HG02870 (cell line): Measurements from ENCODE around the gene IL15.

Experiments used
- ATAC-seq: cut with Tn5 transposase; IDR thresholded peaks from one replicate; pipeline ENCODE4 v1.9.1; 2021; ENCODE audit warnings: mild to moderate bottlenecking, moderate library complexity; ENCODE audit not compliant: unreplicated experiment

Gene IL15

GRCh38 chr4:141761926-141762325 lies 125.5 kb downstream of the IL15 start:
- ATAC-seq, result no peak

- ATAC-seq, result no peak
These were observed 127.0 kb downstream of the IL15 start for GRCh38 chr4:141763374-141763773.

GRCh38 chr4:141768954-141769353 lies 132.6 kb downstream of the IL15 start:
- ATAC-seq, result no peak

- peak; percentile 85 for ATAC-seq
These were observed 135.8 kb downstream of the IL15 start for GRCh38 chr4:141771889-141772830.

GRCh38 chr4:141772838-141773237 lies 136.5 kb downstream of the IL15 start:
- ATAC-seq, result no peak

- no peak for ATAC-seq
These were observed 145.8 kb downstream of the IL15 start for GRCh38 chr4:141782205-141782604.
